A549 treated with GW870086 at 1 μM for 4 hours (cell line): ENCODE results near the gene FREM2. TPM values are rescaled to one million over a fixed set of nuclear protein-coding genes. Genes with fewer than 3 reads are reported as not detected.

Source experiments
- total RNA-seq: library from RNA; stranded (reverse); fragments of 200-300 nt; extraction: Qiagen RNA extraction; gene quantifications from 5 replicates; pipeline ENCODE4 v1.2.3, GENCODE V29; 2022; ENCODE audit warnings: low read depth

Gene FREM2
- total RNA-seq = not detected in 5 replicates

GRCh38 chr13:38686577-38687245 lies at the start of gene FREM2:
FREM2 (plus strand) TSS chr13:38687077; CDS start chr13:38687345, 268 bp downstream.

